ENCODE measurements around the gene ATP10A.
A peak's percentile ranks its signal among the peaks of the same experiment; 100 is the strongest.

Gene ATP10A

GRCh38 chr15:25903024-25903581 is 40.0 kb upstream of the ATP10A start:
- DNase-seq (ENCODE audit: low read depth) = peak; percentile 47
- TF ChIP-seq, protein P1, sequence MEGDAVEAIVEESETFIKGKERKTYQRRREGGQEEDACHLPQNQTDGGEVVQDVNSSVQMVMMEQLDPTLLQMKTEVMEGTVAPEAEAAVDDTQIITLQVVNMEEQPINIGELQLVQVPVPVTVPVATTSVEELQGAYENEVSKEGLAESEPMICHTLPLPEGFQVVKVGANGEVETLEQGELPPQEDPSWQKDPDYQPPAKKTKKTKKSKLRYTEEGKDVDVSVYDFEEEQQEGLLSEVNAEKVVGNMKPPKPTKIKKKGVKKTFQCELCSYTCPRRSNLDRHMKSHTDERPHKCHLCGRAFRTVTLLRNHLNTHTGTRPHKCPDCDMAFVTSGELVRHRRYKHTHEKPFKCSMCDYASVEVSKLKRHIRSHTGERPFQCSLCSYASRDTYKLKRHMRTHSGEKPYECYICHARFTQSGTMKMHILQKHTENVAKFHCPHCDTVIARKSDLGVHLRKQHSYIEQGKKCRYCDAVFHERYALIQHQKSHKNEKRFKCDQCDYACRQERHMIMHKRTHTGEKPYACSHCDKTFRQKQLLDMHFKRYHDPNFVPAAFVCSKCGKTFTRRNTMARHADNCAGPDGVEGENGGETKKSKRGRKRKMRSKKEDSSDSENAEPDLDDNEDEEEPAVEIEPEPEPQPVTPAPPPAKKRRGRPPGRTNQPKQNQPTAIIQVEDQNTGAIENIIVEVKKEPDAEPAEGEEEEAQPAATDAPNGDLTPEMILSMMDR (IDR thresholded peaks at IDR 0.05; ENCODE audit: low read length, missing control alignments) = no peak
- no peak overlapping the region for H3K4me3 ChIP-seq (replicated peaks; ENCODE audit: low read depth, low read length)

- DNase-seq (ENCODE audit: low read depth) = no peak
- TF ChIP-seq, protein P1 (IDR thresholded peaks at IDR 0.05; ENCODE audit: low read length, missing control alignments) = no peak
- no peak overlapping the region for H3K4me3 ChIP-seq (replicated peaks; ENCODE audit: low read depth, low read length)
Measured at GRCh38 chr15:25901811-25902605, 38.9 kb upstream of the ATP10A start.

- TF ChIP-seq, protein P1 (IDR thresholded peaks at IDR 0.05; ENCODE audit: low read length, missing control alignments) = no peak
- DNase-seq (ENCODE audit: low read depth) = peak; percentile 70
- H3K4me3 ChIP-seq (replicated peaks; ENCODE audit: low read depth, low read length) = no peak overlapping the region
Measured at GRCh38 chr15:25900901-25901300, 37.8 kb upstream of the ATP10A start.

DNA sequence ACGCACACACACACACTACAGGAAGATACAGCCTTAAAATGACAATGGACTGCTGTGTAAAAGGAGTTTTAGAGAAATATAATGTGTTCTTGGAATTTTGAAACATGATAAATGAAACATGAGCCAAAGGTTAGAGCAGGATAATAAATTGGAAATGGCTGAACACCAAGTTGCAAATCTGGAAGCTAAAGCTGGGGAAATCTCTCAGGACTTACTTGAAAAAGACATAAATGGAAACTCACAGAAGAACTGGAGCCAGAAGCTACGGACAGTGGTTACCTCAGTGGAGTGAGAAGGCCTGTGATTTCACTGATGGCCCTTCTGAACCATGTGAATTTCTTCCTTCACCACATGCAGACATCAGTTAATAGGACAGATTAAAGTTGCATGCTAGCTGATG is 37.3 kb upstream of the ATP10A start:
- no peak for DNase-seq (ENCODE audit: low read depth)
- TF ChIP-seq, protein P1 (IDR thresholded peaks at IDR 0.05; ENCODE audit: low read length, missing control alignments) = no peak
- H3K4me3 ChIP-seq (replicated peaks; ENCODE audit: low read depth, low read length) = no peak overlapping the region

- no peak overlapping the region for H3K4me3 ChIP-seq (replicated peaks; ENCODE audit: low read depth, low read length)
- no peak for DNase-seq (ENCODE audit: low read depth)
- TF ChIP-seq, protein P1 (IDR thresholded peaks at IDR 0.05; ENCODE audit: low read length, missing control alignments) = no peak
Measured at GRCh38 chr15:25899870-25900269, 36.7 kb upstream of the ATP10A start.

- TF ChIP-seq, protein P1 (IDR thresholded peaks at IDR 0.05; ENCODE audit: low read length, missing control alignments) = no peak
- no peak overlapping the region for H3K4me3 ChIP-seq (replicated peaks; ENCODE audit: low read depth, low read length)
- no peak for DNase-seq (ENCODE audit: low read depth)
Measured at GRCh38 chr15:25897658-25898057, 34.5 kb upstream of the ATP10A start.

All from fibroblast of pulmonary artery (primary cell).